MG63 (cell line): ENCODE results near the gene STK11IP. TPM values are rescaled to one million over a fixed set of nuclear protein-coding genes. Genes with fewer than 3 reads are reported as not detected.

Experiments
- DNase-seq: peaks from one replicate; pipeline ENCODE4 v3.0.0-alpha.2; 2020
- H3K27me3 ChIP-seq: fragments of 250-450 bp; sonication (Bioruptor Pico); 2 replicates; pipeline ENCODE4 v1.5.1; 2020; ENCODE audit warnings: mild to moderate bottlenecking, moderate library complexity
- H3K36me3 ChIP-seq: fragments of 250-450 bp; sonication (Bioruptor Pico); 2 replicates; pipeline ENCODE4 v1.5.1; 2020; ENCODE audit warnings: mild to moderate bottlenecking, moderate library complexity
- H3K4me3 ChIP-seq: fragments of 250-450 bp; sonication (Bioruptor Pico); 2 replicates; pipeline ENCODE4 v1.5.1; 2020; ENCODE audit warnings: mild to moderate bottlenecking, moderate library complexity
- H3K9me3 ChIP-seq: fragments of 250-450 bp; sonication (Bioruptor Pico); 2 replicates; pipeline ENCODE4 v1.5.1; 2020; ENCODE audit warnings: mild to moderate bottlenecking, moderate library complexity
- total RNA-seq: library from RNA; depleted of rRNA; stranded (reverse); fragments of >200 nt; shearing (Covaris generic); gene quantifications from 2 replicates; pipeline ENCODE4 v1.2.3, GENCODE V29; 2014; ENCODE audit warnings: low replicate concordance

STK11IP gene
- total RNA-seq, 1 experiment from 2014 or later = 15.8 TPM

DNA sequence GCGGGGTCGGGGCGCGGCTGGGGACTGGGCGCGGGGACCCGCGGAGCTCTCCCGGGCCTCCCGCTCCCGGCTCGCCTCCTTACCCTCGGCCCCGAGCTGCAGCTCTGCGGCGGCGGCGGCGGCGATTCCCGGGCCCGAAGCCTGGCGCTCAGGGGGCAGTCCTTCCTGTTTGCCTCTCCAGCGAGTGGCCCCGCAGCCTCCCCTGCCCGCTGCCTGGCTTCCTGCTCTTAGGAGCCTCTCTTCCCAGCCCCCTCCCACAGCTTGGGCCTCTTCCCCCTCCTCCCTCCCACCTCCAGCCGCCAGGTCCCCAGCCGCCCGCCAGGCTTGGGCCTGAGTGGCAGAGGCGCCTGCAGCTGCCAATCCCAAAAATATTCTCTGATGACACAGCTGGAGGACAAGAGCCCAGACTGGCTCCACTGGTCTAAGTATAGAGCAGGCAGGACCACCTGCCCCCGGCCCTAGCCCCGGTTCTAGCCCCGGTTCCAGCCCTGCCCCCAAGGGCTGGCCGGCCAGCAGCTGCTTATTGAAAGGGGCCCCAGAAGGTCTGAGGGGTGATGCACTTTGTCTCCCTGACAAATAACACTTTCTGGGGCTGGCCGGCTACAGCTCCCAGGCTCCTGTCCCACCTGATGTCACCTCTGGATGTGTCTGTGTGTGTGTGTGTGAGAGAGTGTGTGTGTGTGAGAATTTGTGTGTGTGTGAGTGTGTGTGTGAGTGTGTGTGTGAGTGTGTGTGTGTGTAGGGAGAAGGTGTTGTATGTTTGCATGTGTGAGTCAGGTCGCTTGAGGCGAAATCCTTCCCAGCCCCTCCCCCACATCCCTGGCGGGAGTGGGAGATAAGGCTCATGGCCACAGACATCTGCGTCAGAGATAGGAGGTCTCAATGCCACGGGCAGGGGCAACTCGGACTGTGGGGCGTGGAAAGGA, 26.1 kb upstream of the STK11IP start, which contains the start of gene OBSL1:
TSS of gene OBSL1 (minus strand) at position 229 of the 926 bp plus-strand sequence. CDS start 307 bp downstream, outside the sequence.
- Histone ChIP-seq H3K27me3 (no peaks in the 10 kb centered on the region), H3K4me3 (peak within 1 kb of the TSS; percentile 69), H3K36me3 (peaks cover 14% of the 10 kb centered on the region), H3K9me3 (no peaks in the 10 kb centered on the region)
- DNase-seq = peak; percentile 89

- H3K9me3 ChIP-seq = no peaks in the 10 kb centered on the region
- peaks cover 14% of the 10 kb centered on the region for H3K36me3 ChIP-seq
- peak within 1 kb of the TSS; percentile 69 for H3K4me3 ChIP-seq
- no peaks in the 10 kb centered on the region for H3K27me3 ChIP-seq
- no peak for DNase-seq
Measured at GRCh38 chr2:219572237-219573001, 25.2 kb upstream of the STK11IP start, which contains the start of gene INHA. TSS of gene INHA (plus strand) at chr2:219572310. CDS start at chr2:219572375, 65 bp downstream.

GRCh38 chr2:219573166-219573565, 24.5 kb upstream of the STK11IP start:
- Histone ChIP-seq H3K27me3 (no peaks in the 10 kb centered on the region), H3K9me3 (no peaks in the 10 kb centered on the region), H3K4me3 (no peak overlapping the region), H3K36me3 (peaks cover 14% of the 10 kb centered on the region)
- DNase-seq = no peak

DNA sequence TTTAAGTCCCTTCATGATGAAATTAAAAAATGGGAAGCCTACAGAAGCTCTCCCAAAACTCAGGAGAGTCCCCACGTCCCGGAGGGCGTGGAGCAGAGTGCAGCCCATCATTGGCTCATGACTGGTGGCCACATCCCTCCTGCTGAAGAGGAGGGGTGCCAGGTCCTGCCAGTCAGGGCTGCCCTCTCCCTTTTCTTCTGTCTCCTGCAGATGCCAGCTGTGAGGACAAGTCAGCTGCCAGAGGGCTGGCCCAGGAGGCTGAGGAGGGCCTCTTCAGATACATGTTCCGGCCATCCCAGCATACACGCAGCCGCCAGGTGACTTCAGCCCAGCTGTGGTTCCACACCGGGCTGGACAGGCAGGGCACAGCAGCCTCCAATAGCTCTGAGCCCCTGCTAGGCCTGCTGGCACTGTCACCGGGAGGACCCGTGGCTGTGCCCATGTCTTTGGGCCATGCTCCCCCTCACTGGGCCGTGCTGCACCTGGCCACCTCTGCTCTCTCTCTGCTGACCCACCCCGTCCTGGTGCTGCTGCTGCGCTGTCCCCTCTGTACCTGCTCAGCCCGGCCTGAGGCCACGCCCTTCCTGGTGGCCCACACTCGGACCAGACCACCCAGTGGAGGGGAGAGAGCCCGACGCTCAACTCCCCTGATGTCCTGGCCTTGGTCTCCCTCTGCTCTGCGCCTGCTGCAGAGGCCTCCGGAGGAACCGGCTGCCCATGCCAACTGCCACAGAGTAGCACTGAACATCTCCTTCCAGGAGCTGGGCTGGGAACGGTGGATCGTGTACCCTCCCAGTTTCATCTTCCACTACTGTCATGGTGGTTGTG, 23.0 kb upstream of the STK11IP start:
- H3K27me3 ChIP-seq = no peaks in the 10 kb centered on the region
- DNase-seq = no peak
- H3K4me3 ChIP-seq = no peak overlapping the region
- H3K9me3 ChIP-seq = no peaks in the 10 kb centered on the region
- peaks cover 4% of the 10 kb centered on the region for H3K36me3 ChIP-seq

GRCh38 chr2:219575566-219576504, 21.8 kb upstream of the STK11IP start:
- Histone ChIP-seq H3K36me3 (no peaks in the 10 kb centered on the region), H3K9me3 (no peaks in the 10 kb centered on the region), H3K27me3 (no peaks in the 10 kb centered on the region), H3K4me3 (no peak overlapping the region)
- no peak for DNase-seq

DNA sequence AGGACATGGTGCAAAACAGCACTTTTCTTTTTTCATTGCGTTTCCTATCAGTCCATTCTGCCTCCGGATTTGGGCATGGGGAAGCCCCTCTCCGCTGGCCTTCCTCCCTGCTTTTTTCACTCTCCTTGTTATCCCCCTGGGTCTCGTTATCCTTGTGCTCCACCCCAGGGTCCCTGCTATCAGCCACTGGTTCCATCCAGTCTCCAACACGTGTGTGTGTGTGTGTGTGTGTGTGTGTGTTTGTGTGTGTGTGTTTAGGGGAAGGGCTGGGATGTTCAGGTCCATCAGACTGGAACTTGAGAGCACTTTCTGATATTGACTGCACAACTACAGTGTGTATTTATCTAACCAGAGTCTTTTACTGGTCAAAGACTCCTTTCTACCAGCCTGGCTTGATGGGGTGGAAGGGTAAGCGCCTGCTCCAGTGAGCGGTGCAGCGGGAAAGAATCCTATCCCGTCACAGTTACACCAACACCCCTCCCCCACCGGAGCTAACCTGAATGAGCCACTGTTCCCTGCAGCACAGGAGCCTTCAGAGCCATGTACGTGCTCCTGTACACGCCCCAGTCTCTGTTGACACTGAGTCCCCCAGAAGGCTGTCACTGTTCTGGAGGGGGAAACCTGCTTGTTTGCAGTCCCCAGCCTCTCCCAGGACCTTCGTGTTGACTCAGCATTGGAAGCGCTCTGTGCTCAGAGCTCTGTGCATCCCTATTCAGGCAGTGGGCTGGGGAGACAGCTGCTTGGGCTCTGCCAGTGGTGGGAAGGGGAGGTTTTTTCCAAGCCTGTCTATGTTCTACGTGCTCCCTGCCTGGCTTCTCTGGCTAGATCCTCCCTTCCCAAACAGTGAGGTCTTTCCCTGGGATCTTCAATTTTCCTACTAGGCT, 20.9 kb upstream of the STK11IP start:
- H3K36me3 ChIP-seq = no peaks in the 10 kb centered on the region
- DNase-seq = no peak
- no peak overlapping the region for H3K4me3 ChIP-seq
- no peaks in the 10 kb centered on the region for H3K9me3 ChIP-seq
- H3K27me3 ChIP-seq = no peaks in the 10 kb centered on the region

- no peak for DNase-seq
- H3K27me3 ChIP-seq = no peaks in the 10 kb centered on the region
Measured at GRCh38 chr2:219578811-219579613, 18.6 kb upstream of the STK11IP start.

DNA sequence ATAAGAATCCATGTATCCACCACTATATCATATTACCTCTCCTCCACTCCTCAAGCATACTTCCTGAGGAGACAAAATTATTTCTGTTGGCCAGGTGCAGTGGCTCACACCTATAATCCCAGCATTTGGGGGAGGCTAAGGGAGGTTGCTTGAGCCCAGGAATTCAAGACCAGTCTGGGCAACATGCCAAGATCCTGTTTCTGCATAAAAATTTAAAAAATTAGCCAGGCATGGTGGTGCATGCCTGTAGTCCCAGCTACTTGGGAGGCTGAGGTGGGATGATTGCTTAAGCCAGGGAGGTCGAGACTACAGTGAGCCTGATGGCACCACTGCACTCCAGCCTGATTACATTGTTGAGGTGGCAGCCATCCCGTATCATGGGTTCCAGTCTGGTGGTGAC, 16.3 kb upstream of the STK11IP start:
- Histone ChIP-seq H3K27me3 (no peaks in the 10 kb centered on the region), H3K4me3 (no peak overlapping the region), H3K9me3 (no peaks in the 10 kb centered on the region), H3K36me3 (no peaks in the 10 kb centered on the region)
- DNase-seq = no peak

More at GRCh38 chr2:219578811-219579613, 18.6 kb upstream of the STK11IP start:
- Histone ChIP-seq H3K36me3 (no peaks in the 10 kb centered on the region), H3K9me3 (no peaks in the 10 kb centered on the region), H3K4me3 (no peak overlapping the region)

GRCh38 chr2:219591091-219591490, 6.6 kb upstream of the STK11IP start:
- Histone ChIP-seq H3K27me3 (no peaks in the 10 kb centered on the region), H3K36me3 (no peaks in the 10 kb centered on the region), H3K4me3 (no peak overlapping the region), H3K9me3 (no peaks in the 10 kb centered on the region)
- DNase-seq = no peak

DNA sequence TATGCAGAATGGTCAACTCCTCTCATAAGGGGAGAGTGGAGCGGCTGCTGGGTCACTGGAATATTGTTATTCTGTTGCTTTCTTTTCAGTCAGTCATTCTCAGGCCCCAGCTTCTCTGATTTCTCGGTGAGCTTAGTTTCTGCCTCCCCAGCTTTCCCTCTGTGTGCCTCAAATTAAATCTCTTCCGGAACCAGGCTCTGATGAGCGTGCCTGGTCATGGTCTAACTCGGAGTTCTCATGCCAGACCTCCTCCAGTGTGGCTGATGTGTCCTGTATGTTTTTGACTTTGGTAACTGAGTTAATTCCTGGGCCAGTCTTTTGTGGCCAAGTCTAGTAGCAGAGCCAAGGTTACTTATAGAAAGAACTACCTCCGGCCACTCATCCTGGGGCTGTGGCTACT, 4.9 kb upstream of the STK11IP start:
- no peak for DNase-seq
- H3K36me3 ChIP-seq = no peaks in the 10 kb centered on the region
- H3K4me3 ChIP-seq = no peak overlapping the region
- H3K9me3 ChIP-seq = no peaks in the 10 kb centered on the region
- H3K27me3 ChIP-seq = no peaks in the 10 kb centered on the region

GRCh38 chr2:219593154-219593553, 4.5 kb upstream of the STK11IP start:
- H3K4me3 ChIP-seq = no peak overlapping the region
- DNase-seq = no peak
- no peaks in the 10 kb centered on the region for H3K9me3 ChIP-seq
- H3K36me3 ChIP-seq = no peaks in the 10 kb centered on the region
- no peaks in the 10 kb centered on the region for H3K27me3 ChIP-seq

- Histone ChIP-seq H3K9me3 (no peaks in the 10 kb centered on the region), H3K27me3 (no peaks in the 10 kb centered on the region), H3K36me3 (no peaks in the 10 kb centered on the region), H3K4me3 (no peak overlapping the region)
- no peak for DNase-seq
Measured at GRCh38 chr2:219595256-219595655, 2.4 kb upstream of the STK11IP start.

DNA sequence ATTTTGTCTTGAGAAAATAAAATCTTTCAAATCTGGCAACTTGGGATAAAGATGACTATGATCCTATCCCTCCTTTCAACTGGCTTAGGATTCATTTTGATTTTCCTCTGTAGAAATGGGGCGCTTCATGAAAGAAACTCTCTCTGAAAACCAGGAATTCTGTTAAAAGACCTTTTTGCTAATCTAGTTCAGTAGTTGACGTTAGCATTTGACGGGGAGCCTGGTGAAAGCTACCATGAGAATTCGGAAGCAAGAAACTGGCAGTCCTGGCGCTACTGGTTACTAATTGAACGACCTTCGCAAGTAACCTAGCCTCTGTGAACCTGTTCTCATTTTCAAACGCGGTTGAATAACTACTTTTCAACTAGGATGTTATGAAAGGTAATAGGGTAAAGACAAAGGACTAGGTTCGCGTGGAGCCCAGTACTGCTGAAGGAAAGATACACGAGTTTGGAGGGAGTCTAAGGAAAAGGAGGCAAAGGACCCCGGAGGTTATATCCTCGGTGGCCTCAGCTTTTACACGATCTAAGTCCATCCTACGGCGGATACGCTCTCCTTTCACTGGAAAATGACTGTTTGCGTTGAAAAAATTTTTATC, 604 bp upstream of the STK11IP start:
- Histone ChIP-seq H3K4me3 (peak overlapping the region; percentile 77), H3K27me3 (no peaks in the 10 kb centered on the region), H3K36me3 (peaks cover 4% of the 10 kb centered on the region; the same call in 1 of the 2 replicates), H3K9me3 (no peaks in the 10 kb centered on the region)
- DNase-seq = no peak
